Mesendoderm (in vitro differentiated cells): Measurements from ENCODE around the gene KCNJ13. TPM values are rescaled to one million over a fixed set of nuclear protein-coding genes. Genes with fewer than 3 reads are reported as not detected.
A peak's percentile ranks its signal among the peaks of the same experiment; 100 is the strongest.

Experiments used
- DNase-seq: peaks from one replicate; pipeline ENCODE4 v3.0.0; 2013
- H2AK5ac ChIP-seq: 2 replicates; pipeline ENCODE4 v1.6.1; 2013; ENCODE audit warnings: low read length, inconsistent platforms
- H2BK120ac ChIP-seq: 2 replicates; pipeline ENCODE4 v1.6.1; 2013; ENCODE audit warnings: low read depth, mild to moderate bottlenecking, low read length, moderate library complexity, mixed read lengths
- H2BK15ac ChIP-seq: replicated peaks from 2 replicates; pipeline ENCODE4 v1.6.1; 2013; ENCODE audit warnings: low read depth, mild to moderate bottlenecking, moderate library complexity
- H2BK5ac ChIP-seq: 2 replicates; pipeline ENCODE4 v1.6.1; 2013; ENCODE audit warnings: low read length, inconsistent platforms
- H3K18ac ChIP-seq: 2 replicates; pipeline ENCODE4 v1.6.1; 2013; ENCODE audit warnings: mild to moderate bottlenecking, low read length, mixed read lengths
- H3K23ac ChIP-seq: one replicate; pipeline ENCODE4 v1.6.1; 2013; ENCODE audit warnings: low read length
- H3K27ac ChIP-seq: 2 replicates; pipeline ENCODE4 v1.5.1; 2013; ENCODE audit warnings: low read depth, mild to moderate bottlenecking, inconsistent platforms, low read length, moderate library complexity
- H3K27me3 ChIP-seq: 2 replicates; pipeline ENCODE4 v1.6.1; 2013; ENCODE audit warnings: low read length, control low read depth, mild to moderate bottlenecking, inconsistent platforms; ENCODE audit not compliant: insufficient read depth, poor library complexity
- H3K36me3 ChIP-seq: 2 replicates; pipeline ENCODE4 v1.6.1; 2013; ENCODE audit warnings: low read length, inconsistent platforms; ENCODE audit not compliant: control insufficient read depth, insufficient read depth
- H3K4ac ChIP-seq: one replicate; pipeline ENCODE4 v1.6.1; 2013; ENCODE audit warnings: low read depth, mild to moderate bottlenecking, low read length, moderate library complexity
- H3K4me1 ChIP-seq: 2 replicates; pipeline ENCODE4 v1.6.1; 2013; ENCODE audit warnings: low read depth, low read length, inconsistent platforms; ENCODE audit not compliant: control insufficient read depth
- H3K4me2 ChIP-seq: 2 replicates; pipeline ENCODE4 v1.6.1; 2013; ENCODE audit warnings: low read length
- H3K4me3 ChIP-seq: 2 replicates; pipeline ENCODE4 v1.5.1; 2013; ENCODE audit warnings: mild to moderate bottlenecking, low read length
- H3K56ac ChIP-seq: one replicate; pipeline ENCODE4 v1.6.1; 2013; ENCODE audit warnings: low read length
- H3K79me1 ChIP-seq: 2 replicates; pipeline ENCODE4 v1.6.1; 2013; ENCODE audit warnings: low read length, inconsistent platforms
- H3K79me2 ChIP-seq: 2 replicates; pipeline ENCODE4 v1.6.1; 2013; ENCODE audit warnings: mild to moderate bottlenecking, low read length; ENCODE audit not compliant: control insufficient read depth, insufficient read depth
- H3K9ac ChIP-seq: 2 replicates; pipeline ENCODE4 v1.6.1; 2013; ENCODE audit warnings: low read length, inconsistent platforms
- H4K5ac ChIP-seq: one replicate; pipeline ENCODE4 v1.6.1; 2013; ENCODE audit warnings: low read length
- H4K8ac ChIP-seq: one replicate; pipeline ENCODE4 v1.6.1; 2013; ENCODE audit warnings: low read depth, mild to moderate bottlenecking, control low read depth, low read length, moderate library complexity
- WGBS: extraction: QIAGEN DNeasy Blood & Tissue Kit; methylation state at CpG from one replicate; pipeline ENCODE4 v1.1.7; 2013; ENCODE audit warnings: low lambda C conversion rate, missing lambda C conversion rate; ENCODE audit not compliant: insufficient coverage; ENCODE audit errors: extremely low coverage; 5-methylcytosine and 5-hydroxymethylcytosine counted together
- polyA plus RNA-seq, 2 experiments: library from polyadenylated mRNA; stranded (reverse); fragments of 200-250 nt; gene quantifications; one replicate each; pipeline ENCODE4 v1.2.3, GENCODE V29; 2013

KCNJ13 gene
- 0.01 TPM for polyA plus RNA-seq (2013, experiment 1 of 2)
- not detected for polyA plus RNA-seq (2013, experiment 2 of 2)

DNA sequence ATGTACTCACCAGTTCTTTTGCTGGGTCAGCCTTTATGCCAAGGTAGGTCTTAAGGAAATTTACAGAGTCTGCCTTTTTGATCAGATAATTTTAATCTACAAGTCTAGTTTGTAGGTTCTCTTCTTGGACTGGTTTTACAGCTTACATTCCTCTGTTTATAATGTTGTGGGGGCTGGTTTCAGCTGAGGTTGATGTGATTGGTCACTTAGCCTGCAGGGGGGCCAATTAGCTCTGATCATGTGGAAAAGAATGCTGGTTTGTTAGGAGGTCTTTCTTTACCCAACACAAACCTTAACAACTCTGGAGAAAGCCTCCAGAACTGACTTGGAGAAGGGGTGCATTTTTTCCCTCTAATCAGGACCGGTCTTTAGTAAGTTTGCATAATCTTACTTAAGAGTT, at the start of gene KCNJ13:
TSS of gene KCNJ13 (minus strand) at position 131 of the 400 bp plus-strand sequence. CDS start 5,203 bp downstream, outside the sequence.
- Histone ChIP-seq H4K5ac (no peak within 1 kb of the TSS), H2BK120ac (no peak within 1 kb of the TSS), H2AK5ac (no peak within 1 kb of the TSS), H3K23ac (no peak within 1 kb of the TSS), H3K9ac (no peak within 1 kb of the TSS), H2BK15ac (no peak within 1 kb of the TSS), H3K4ac (no peak within 1 kb of the TSS), H3K79me2 (no peaks in the 10 kb centered on the region), H3K27me3 (no peaks in the 10 kb centered on the region), H3K79me1 (no peaks in the 10 kb centered on the region), H3K18ac (no peak within 1 kb of the TSS), H3K4me3 (no peak within 1 kb of the TSS), H3K4me2 (no peak within 1 kb of the TSS), H2BK5ac (no peak within 1 kb of the TSS), H3K56ac (no peak within 1 kb of the TSS), H3K27ac (no peak within 1 kb of the TSS), H3K36me3 (no peaks in the 10 kb centered on the region), H3K4me1 (peaks cover 3% of the 10 kb centered on the region), H4K8ac (no peak within 1 kb of the TSS)
- peak; percentile 69 for DNase-seq
- WGBS, result no CpG with 5 or more reads among the region's 1 CpG

DNA sequence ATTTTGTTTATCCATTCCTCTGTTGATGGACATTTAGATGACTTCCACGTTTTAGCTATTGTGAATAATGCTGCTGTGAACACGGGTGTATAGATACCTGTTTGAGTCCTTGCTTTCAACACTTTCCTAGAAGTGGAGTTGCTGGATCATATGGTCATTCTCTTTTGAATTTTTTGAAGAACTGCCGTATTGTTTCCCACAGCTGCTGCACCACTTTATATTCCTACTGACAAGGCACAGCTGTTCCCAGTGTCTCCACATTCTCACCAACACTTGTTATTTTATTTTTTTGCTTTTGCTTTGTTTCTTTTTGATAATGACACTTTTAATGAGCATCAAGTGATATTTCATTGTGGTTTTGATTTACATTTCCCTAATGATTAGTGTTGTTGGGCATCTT, 41.4 kb upstream of the KCNJ13 start:
- no peak overlapping the region for H3K4me2 ChIP-seq
- H4K5ac ChIP-seq, result no peak overlapping the region
- no peaks in the 10 kb centered on the region for H3K27me3 ChIP-seq
- no peaks in the 10 kb centered on the region for H3K79me1 ChIP-seq
- H3K9ac ChIP-seq, result no peak overlapping the region
- no peak overlapping the region for H3K18ac ChIP-seq
- no peak overlapping the region for H3K27ac ChIP-seq
- no peaks in the 10 kb centered on the region for H3K4me1 ChIP-seq
- H3K36me3 ChIP-seq, result peaks cover 3% of the 10 kb centered on the region
- no peak overlapping the region for H3K4ac ChIP-seq
- no peak overlapping the region for H2AK5ac ChIP-seq
- H3K23ac ChIP-seq, result no peak overlapping the region
- no peak for DNase-seq
- H2BK15ac ChIP-seq, result no peak overlapping the region
- no CpG with 5 or more reads among the region's 3 CpGs for WGBS
- no peak overlapping the region for H3K4me3 ChIP-seq
- H4K8ac ChIP-seq, result no peak overlapping the region
- no peak overlapping the region for H2BK5ac ChIP-seq
- no peaks in the 10 kb centered on the region for H3K79me2 ChIP-seq
- no peak overlapping the region for H2BK120ac ChIP-seq
- no peak overlapping the region for H3K56ac ChIP-seq

GRCh38 chr2:232816657-232817056, 40.3 kb upstream of the KCNJ13 start:
- DNase-seq, result no peak
- Histone ChIP-seq H4K5ac (no peak overlapping the region), H2BK5ac (no peak overlapping the region), H2AK5ac (no peak overlapping the region), H2BK15ac (no peak overlapping the region), H3K36me3 (peaks cover 3% of the 10 kb centered on the region), H3K23ac (no peak overlapping the region), H3K4ac (no peak overlapping the region), H3K4me1 (no peaks in the 10 kb centered on the region), H3K79me1 (no peaks in the 10 kb centered on the region), H3K27me3 (no peaks in the 10 kb centered on the region), H2BK120ac (no peak overlapping the region), H3K4me2 (no peak overlapping the region), H3K56ac (no peak overlapping the region), H3K79me2 (no peaks in the 10 kb centered on the region), H3K9ac (no peak overlapping the region), H4K8ac (no peak overlapping the region), H3K4me3 (no peak overlapping the region), H3K18ac (no peak overlapping the region), H3K27ac (no peak overlapping the region)
- no CpG with 5 or more reads among the region's 10 CpGs for WGBS

DNA sequence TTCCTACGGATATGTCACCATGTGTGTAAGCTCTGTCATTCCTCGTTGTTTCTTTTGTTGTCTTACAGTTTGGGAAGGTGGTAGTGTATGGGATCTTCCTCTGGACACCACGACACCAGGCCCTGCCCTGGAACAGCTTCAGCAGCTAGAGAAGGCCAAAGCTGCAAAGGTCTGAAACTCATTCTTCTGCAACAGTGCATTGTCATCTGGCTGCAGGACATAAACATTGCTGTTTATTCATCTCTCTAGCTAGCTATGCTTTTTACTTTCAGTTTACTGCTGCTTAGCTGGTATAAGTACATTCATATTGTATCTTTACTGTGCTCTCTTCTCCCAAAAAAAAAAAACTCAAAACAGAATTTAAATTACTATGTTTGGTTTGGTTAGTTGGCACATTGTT, 39.2 kb upstream of the KCNJ13 start:
- WGBS, result no CpG with 5 or more reads among the region's 3 CpGs
- H2AK5ac ChIP-seq, result no peak overlapping the region
- H3K56ac ChIP-seq, result no peak overlapping the region
- no peak overlapping the region for H4K8ac ChIP-seq
- no peak overlapping the region for H2BK15ac ChIP-seq
- no peak overlapping the region for H2BK120ac ChIP-seq
- H3K4me3 ChIP-seq, result no peak overlapping the region
- no peak overlapping the region for H3K9ac ChIP-seq
- H3K79me1 ChIP-seq, result no peaks in the 10 kb centered on the region
- DNase-seq, result no peak
- no peaks in the 10 kb centered on the region for H3K79me2 ChIP-seq
- no peak overlapping the region for H3K23ac ChIP-seq
- H2BK5ac ChIP-seq, result no peak overlapping the region
- no peak overlapping the region for H3K4me2 ChIP-seq
- no peak overlapping the region for H3K4ac ChIP-seq
- no peaks in the 10 kb centered on the region for H3K4me1 ChIP-seq
- H4K5ac ChIP-seq, result no peak overlapping the region
- H3K27ac ChIP-seq, result no peak overlapping the region
- H3K36me3 ChIP-seq, result peaks cover 5% of the 10 kb centered on the region
- H3K18ac ChIP-seq, result no peak overlapping the region
- H3K27me3 ChIP-seq, result no peaks in the 10 kb centered on the region

DNA sequence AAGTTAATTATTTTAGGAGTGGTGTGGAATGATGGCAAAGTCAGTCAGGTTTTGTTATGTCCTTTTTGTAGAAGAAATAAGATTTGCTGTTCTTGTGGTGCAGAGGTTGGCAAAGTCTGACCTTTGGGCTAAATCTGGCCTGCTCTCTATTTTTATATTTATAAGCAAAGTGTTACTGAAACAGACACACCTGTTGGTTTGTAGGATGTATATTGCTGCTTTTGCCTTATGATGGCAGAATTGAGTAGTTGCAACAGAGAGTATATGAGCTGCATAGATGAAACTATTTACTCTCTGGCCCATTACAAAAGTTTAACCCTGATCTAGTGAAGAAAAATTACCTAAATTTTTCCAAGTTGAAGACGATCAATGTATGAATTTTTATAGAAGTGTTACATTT, 34.1 kb upstream of the KCNJ13 start:
- Histone ChIP-seq H3K4me2 (no peak overlapping the region), H2BK120ac (no peak overlapping the region), H4K8ac (no peak overlapping the region), H3K4ac (no peak overlapping the region), H2BK15ac (no peak overlapping the region), H3K23ac (no peak overlapping the region), H3K56ac (no peak overlapping the region), H3K36me3 (peaks cover 7% of the 10 kb centered on the region), H3K79me1 (no peaks in the 10 kb centered on the region), H4K5ac (no peak overlapping the region), H2AK5ac (no peak overlapping the region), H3K4me1 (no peaks in the 10 kb centered on the region), H3K79me2 (no peaks in the 10 kb centered on the region), H3K27me3 (no peaks in the 10 kb centered on the region), H3K9ac (no peak overlapping the region), H3K27ac (no peak overlapping the region), H3K4me3 (no peak overlapping the region), H2BK5ac (no peak overlapping the region), H3K18ac (no peak overlapping the region)
- no CpG with 5 or more reads among the region's 1 CpG for WGBS
- no peak for DNase-seq

GRCh38 chr2:232809349-232810124, 33.2 kb upstream of the KCNJ13 start:
- H4K5ac ChIP-seq, result no peak overlapping the region
- H3K4ac ChIP-seq, result no peak overlapping the region
- H3K27me3 ChIP-seq, result no peaks in the 10 kb centered on the region
- no peak overlapping the region for H3K9ac ChIP-seq
- no peak overlapping the region for H2BK5ac ChIP-seq
- H3K79me2 ChIP-seq, result no peaks in the 10 kb centered on the region
- no peak overlapping the region for H3K4me3 ChIP-seq
- DNase-seq, result no peak
- no peak overlapping the region for H3K18ac ChIP-seq
- no CpG with 5 or more reads among the region's 5 CpGs for WGBS
- no peak overlapping the region for H4K8ac ChIP-seq
- H3K79me1 ChIP-seq, result no peaks in the 10 kb centered on the region
- H3K4me2 ChIP-seq, result no peak overlapping the region
- no peak overlapping the region for H2AK5ac ChIP-seq
- H3K27ac ChIP-seq, result no peak overlapping the region
- H3K56ac ChIP-seq, result no peak overlapping the region
- H3K23ac ChIP-seq, result no peak overlapping the region
- H3K4me1 ChIP-seq, result no peaks in the 10 kb centered on the region
- no peak overlapping the region for H2BK15ac ChIP-seq
- H3K36me3 ChIP-seq, result peaks cover 7% of the 10 kb centered on the region
- H2BK120ac ChIP-seq, result no peak overlapping the region
